GM19468 (cell line): ENCODE data around the gene CD8B2.
"Not testable (repeated sequence)": the region's sequence is repeated elsewhere in the genome, so short reads cannot be mapped to it uniquely, and the experiment has no call there.

Source experiments
- ATAC-seq: cut with Tn5 transposase; IDR thresholded peaks from one replicate; pipeline ENCODE4 v1.9.1; 2021; ENCODE audit warnings: mild to moderate bottlenecking, moderate library complexity, moderate number of reproducible peaks; ENCODE audit not compliant: unreplicated experiment; ENCODE audit errors: extremely low read depth

The CD8B2 gene

GRCh38 chr2:106546391-106546990 lies 59.3 kb downstream of the CD8B2 start:
- ATAC-seq, result no peak

- ATAC-seq, result no peak
Measured at GRCh38 chr2:106547164-106547903, 60.2 kb downstream of the CD8B2 start.

DNA sequence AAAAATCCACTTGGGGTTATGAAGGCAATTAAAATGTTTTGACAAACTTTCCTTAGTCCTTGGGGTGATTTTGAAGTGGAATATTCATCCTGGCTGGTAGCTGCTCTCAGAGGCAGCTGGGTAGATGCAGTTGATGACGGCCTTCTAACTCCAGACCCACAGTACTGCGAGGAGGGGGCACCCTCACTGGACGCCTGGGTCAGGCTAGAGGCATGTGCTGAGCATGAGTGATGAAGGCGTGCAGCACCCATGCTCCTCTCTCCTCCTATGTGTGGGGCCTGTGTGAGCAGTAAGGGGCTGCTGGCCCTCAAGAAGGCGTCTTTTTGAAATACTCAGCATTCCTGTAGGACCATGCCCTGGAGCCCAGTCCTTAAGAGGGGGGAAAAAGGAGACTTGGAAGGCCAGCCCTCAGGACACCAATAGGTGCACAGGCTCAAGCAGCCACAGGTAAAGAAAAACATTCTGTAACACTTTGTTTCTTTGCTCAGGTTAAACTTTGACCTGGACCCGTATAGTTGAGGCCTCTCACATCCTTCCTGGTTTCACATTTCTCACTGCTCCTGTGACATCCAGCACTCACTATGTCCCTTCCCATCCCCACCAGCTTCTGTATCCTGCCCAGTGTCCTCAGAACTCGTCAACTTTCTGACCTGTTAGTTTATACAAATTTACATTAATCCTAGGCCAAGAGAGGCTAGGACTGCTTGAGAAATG lies 64.4 kb downstream of the CD8B2 start:
- ATAC-seq, result no peak

- ATAC-seq, result no peak
Measured at GRCh38 chr2:106552921-106553320, 65.8 kb downstream of the CD8B2 start.

- ATAC-seq, result no peak
Measured at GRCh38 chr2:106553321-106553720, 66.2 kb downstream of the CD8B2 start.

DNA sequence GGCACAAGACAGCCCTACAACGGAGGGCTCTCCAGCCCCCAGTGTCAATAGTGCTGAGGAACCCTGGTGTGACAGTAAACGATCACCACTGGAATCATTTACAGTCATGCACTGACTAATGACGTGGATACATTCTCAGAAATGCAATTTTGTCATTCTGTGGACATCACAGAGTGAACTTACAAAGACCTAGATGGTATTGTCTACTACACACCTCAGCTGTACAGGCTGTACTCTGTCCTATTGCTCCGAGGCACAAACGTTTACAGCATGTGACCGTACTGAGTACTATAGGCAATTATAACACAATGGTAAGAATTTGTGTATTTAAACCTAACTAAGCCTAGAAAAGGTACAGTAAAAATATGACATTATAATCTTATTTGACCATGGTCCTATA lies 67.2 kb downstream of the CD8B2 start:
- no peak for ATAC-seq

- ATAC-seq, result no peak
Measured at GRCh38 chr2:106555053-106555452, 67.9 kb downstream of the CD8B2 start.

GRCh38 chr2:106559786-106560185 lies 72.6 kb downstream of the CD8B2 start:
- ATAC-seq, result not testable (repeated sequence)

DNA sequence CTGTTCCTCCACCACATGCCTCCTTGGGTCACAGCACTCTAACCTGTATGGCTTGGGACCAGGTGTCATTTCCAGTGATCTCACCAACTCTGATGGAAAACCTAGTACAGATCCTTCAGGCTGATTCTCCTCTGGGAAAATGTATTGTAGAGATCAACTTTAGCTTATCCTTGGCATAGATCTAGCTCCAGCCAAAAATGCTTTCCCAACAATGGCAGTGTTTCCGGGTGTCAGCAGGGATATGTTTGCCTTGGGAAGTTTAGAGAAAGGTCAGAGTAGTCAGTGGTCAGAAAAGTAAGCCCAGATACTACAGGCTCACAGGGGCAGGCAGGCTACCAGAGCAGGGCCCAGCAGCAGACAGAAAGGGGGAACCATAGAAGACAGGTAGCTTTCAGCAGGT lies 73.6 kb downstream of the CD8B2 start:
- ATAC-seq, result no peak

GRCh38 chr2:106561356-106561755 lies 74.2 kb downstream of the CD8B2 start:
- no peak for ATAC-seq

DNA sequence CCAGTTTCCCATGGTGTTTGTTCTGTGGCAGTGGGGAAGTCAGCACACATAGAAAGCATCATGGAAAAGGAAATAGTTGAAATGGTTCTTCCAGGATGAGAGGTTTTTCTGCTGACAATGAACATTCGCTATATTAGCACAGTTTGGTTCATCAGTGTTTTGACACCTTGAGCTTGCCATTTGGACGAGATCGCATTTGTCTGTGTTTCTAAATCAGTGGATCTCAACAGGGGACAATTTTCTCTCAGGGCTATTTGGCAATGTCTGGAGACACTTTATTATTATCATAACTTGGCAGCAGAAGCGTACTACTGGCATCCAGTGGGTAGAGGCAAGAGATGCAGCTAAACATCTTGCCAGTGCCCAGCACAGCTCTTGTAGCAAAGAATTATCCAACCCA lies 74.6 kb downstream of the CD8B2 start:
- ATAC-seq, result no peak

- no peak for ATAC-seq
Measured at GRCh38 chr2:106562268-106563186, 75.4 kb downstream of the CD8B2 start.

DNA sequence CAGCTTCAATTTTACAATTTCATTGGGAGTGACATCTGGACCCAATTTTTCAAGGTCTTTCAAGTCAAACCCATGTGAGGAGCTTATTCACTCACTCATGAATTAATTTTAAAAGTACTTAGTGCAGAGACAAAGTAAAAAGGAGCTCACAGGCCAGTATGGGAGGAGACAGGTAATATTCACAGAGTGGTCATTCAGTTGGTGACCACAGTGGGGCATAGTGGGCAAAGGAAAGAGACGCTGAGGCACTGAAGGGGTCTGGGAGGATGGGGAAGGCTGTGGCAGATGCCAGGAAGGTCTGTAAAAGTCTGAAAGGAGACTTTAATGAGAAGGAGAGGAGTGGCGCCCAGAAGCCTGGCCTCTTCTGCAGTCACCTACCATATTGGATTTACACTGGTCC lies 76.0 kb downstream of the CD8B2 start:
- no peak for ATAC-seq

DNA sequence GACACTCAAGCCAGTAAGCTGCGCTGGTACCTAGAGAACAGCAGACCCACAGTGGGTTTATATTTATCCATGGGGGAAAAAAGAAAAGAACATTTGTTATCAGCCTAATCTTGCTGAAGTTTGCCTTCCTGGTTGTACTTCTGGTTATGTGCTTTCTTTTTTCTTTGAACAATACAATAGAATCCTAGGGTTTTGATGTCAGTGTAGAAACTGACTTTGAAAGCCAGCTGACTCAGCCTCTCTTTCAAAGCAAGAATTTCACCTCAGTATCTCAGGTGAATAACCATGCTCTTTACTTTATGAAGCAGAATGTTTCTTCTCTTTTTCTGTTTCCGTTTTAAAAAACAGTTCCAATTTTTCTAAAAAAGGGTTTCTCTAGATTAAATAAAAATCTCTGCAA lies 78.4 kb downstream of the CD8B2 start:
- no peak for ATAC-seq

- ATAC-seq, result no peak
Measured at GRCh38 chr2:106566050-106566449, 78.9 kb downstream of the CD8B2 start.

- ATAC-seq, result not testable (repeated sequence)
Measured at GRCh38 chr2:106566484-106566883, 79.3 kb downstream of the CD8B2 start.

DNA sequence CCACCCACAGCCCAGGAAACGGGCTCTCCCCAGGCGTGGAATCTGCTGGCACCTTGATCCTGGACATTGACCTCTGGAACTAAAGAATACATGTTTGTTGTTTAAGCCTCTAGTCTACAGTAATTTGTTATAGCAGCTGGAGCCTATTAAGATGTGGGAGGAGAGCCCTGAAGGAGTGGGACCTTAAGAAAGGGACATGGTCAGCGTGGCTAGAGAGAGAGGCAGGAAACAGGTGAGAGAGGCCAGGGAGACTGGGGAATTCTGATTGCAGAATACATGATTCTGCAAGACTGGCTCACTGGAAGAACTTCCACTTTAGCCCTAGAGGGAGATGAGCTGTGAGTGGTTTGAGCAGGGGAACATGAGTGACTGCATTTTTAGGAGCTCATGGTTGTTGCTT lies 83.2 kb downstream of the CD8B2 start:
- ATAC-seq, result no peak
